Activated naive CD8-positive, alpha-beta T cell treated with anti-CD3 and anti-CD28 coated beads, Interleukin-2, amount 50 U/mL, for 24 hours (primary cell): Measurements from ENCODE around the gene PSMC3.
"Not testable (repeated sequence)": the region's sequence is repeated elsewhere in the genome, so short reads cannot be mapped to it uniquely, and the experiment has no call there.

ENCODE experiments used
- ATAC-seq: fragments of 150-1000 bp; cut with Tn5 transposase; one replicate; pipeline ENCODE4 v1.10.0; 2021
- DNase-seq: peaks from one replicate; pipeline ENCODE4 v3.0.0; 2021
- H3K27ac Mint-ChIP-seq: one replicate; pipeline ENCODE4 v1.8.0; 2021; ENCODE audit warnings: mild to moderate bottlenecking, mixed read lengths
- H3K27me3 Mint-ChIP-seq: one replicate; pipeline ENCODE4 v1.8.0; 2021; ENCODE audit warnings: mixed read lengths
- H3K36me3 Mint-ChIP-seq: one replicate; pipeline ENCODE4 v1.8.0; 2021; ENCODE audit warnings: low read depth, mixed read lengths
- H3K4me1 Mint-ChIP-seq: one replicate; pipeline ENCODE4 v1.8.0; 2021; ENCODE audit warnings: mixed read lengths
- H3K4me3 Mint-ChIP-seq: one replicate; pipeline ENCODE4 v1.8.0; 2021; ENCODE audit warnings: mild to moderate bottlenecking, moderate library complexity, mixed read lengths
- H3K9me3 Mint-ChIP-seq: one replicate; pipeline ENCODE4 v1.8.0; 2021; ENCODE audit warnings: mixed read lengths

Gene PSMC3

GRCh38 chr11:47426062-47426956 is at the start of gene PSMC3:
PSMC3 (minus strand) TSS chr11:47426439; CDS start chr11:47426279, 160 bp downstream.
- H3K4me1 Mint-ChIP-seq: peaks cover 25% of the 10 kb centered on the region
- peaks cover 36% of the 10 kb centered on the region for H3K36me3 Mint-ChIP-seq
- H3K27ac Mint-ChIP-seq: peak within 1 kb of the TSS; percentile 99
- H3K4me3 Mint-ChIP-seq: peak within 1 kb of the TSS; percentile 99
- H3K27me3 Mint-ChIP-seq: no peaks in the 10 kb centered on the region
- DNase-seq: peak; percentile 99
- peak; percentile 94 for ATAC-seq
- no peaks in the 10 kb centered on the region for H3K9me3 Mint-ChIP-seq

GRCh38 chr11:47470671-47471070 is 44.4 kb upstream of the PSMC3 start:
- H3K4me1 Mint-ChIP-seq: peaks cover 3% of the 10 kb centered on the region
- H3K36me3 Mint-ChIP-seq: peaks cover 53% of the 10 kb centered on the region

GRCh38 chr11:47469361-47470179 is 43.3 kb upstream of the PSMC3 start:
- Mint-ChIP-seq H3K36me3 (peaks cover 48% of the 10 kb centered on the region), H3K27me3 (no peaks in the 10 kb centered on the region), H3K9me3 (no peaks in the 10 kb centered on the region), H3K4me3 (no peak overlapping the region), H3K27ac (peak overlapping the region; percentile 32), H3K4me1 (peaks cover 3% of the 10 kb centered on the region)
- no peak for ATAC-seq
- DNase-seq: no peak

More at GRCh38 chr11:47470671-47471070, 44.4 kb upstream of the PSMC3 start:
- ATAC-seq (no peak), DNase-seq (no peak)
- Mint-ChIP-seq H3K27me3 (no peaks in the 10 kb centered on the region), H3K4me3 (no peak overlapping the region), H3K9me3 (no peaks in the 10 kb centered on the region), H3K27ac (no peak overlapping the region)

- H3K27ac Mint-ChIP-seq: peak overlapping the region; percentile 28
- H3K9me3 Mint-ChIP-seq: no peaks in the 10 kb centered on the region
- DNase-seq: no peak
- ATAC-seq: no peak
- no peaks in the 10 kb centered on the region for H3K27me3 Mint-ChIP-seq
- peaks cover 3% of the 10 kb centered on the region for H3K4me1 Mint-ChIP-seq
- H3K36me3 Mint-ChIP-seq: peaks cover 47% of the 10 kb centered on the region
- no peak overlapping the region for H3K4me3 Mint-ChIP-seq
Measured at GRCh38 chr11:47468598-47469214, 42.5 kb upstream of the PSMC3 start.

- no peaks in the 10 kb centered on the region for H3K27me3 Mint-ChIP-seq
- H3K27ac Mint-ChIP-seq: no peak overlapping the region
- DNase-seq (no peak), ATAC-seq (no peak)
- H3K36me3 Mint-ChIP-seq: peaks cover 37% of the 10 kb centered on the region
- H3K4me3 Mint-ChIP-seq: no peak overlapping the region
- no peaks in the 10 kb centered on the region for H3K9me3 Mint-ChIP-seq
- H3K4me1 Mint-ChIP-seq: peaks cover 3% of the 10 kb centered on the region
Measured at GRCh38 chr11:47467357-47467756, 41.1 kb upstream of the PSMC3 start.

- ATAC-seq (no peak), DNase-seq (no peak)
- H3K4me3 Mint-ChIP-seq: no peak overlapping the region
- H3K27ac Mint-ChIP-seq: no peak overlapping the region
- peaks cover 3% of the 10 kb centered on the region for H3K4me1 Mint-ChIP-seq
- H3K27me3 Mint-ChIP-seq: no peaks in the 10 kb centered on the region
- H3K9me3 Mint-ChIP-seq: no peaks in the 10 kb centered on the region
- peaks cover 31% of the 10 kb centered on the region for H3K36me3 Mint-ChIP-seq
Measured at GRCh38 chr11:47466701-47467250, 40.5 kb upstream of the PSMC3 start.

- no peak overlapping the region for H3K4me3 Mint-ChIP-seq
- H3K36me3 Mint-ChIP-seq: peaks cover 26% of the 10 kb centered on the region
- peaks cover 3% of the 10 kb centered on the region for H3K4me1 Mint-ChIP-seq
- no peaks in the 10 kb centered on the region for H3K27me3 Mint-ChIP-seq
- no peaks in the 10 kb centered on the region for H3K9me3 Mint-ChIP-seq
- no peak overlapping the region for H3K27ac Mint-ChIP-seq
- ATAC-seq: no peak
- no peak for DNase-seq
Measured at GRCh38 chr11:47466201-47466600, 40.0 kb upstream of the PSMC3 start.

GRCh38 chr11:47464483-47464882 is 38.2 kb upstream of the PSMC3 start:
- no peaks in the 10 kb centered on the region for H3K27me3 Mint-ChIP-seq
- no peak overlapping the region for H3K4me3 Mint-ChIP-seq
- H3K36me3 Mint-ChIP-seq: peaks cover 20% of the 10 kb centered on the region
- H3K4me1 Mint-ChIP-seq: peaks cover 3% of the 10 kb centered on the region
- ATAC-seq: peak; percentile 57
- peak overlapping the region; percentile 49 for H3K27ac Mint-ChIP-seq
- no peak for DNase-seq
- no peaks in the 10 kb centered on the region for H3K9me3 Mint-ChIP-seq

GRCh38 chr11:47461876-47462275 is 35.6 kb upstream of the PSMC3 start:
- Mint-ChIP-seq H3K27ac (peak overlapping the region; percentile 15), H3K4me3 (no peak overlapping the region), H3K9me3 (no peaks in the 10 kb centered on the region), H3K4me1 (no peaks in the 10 kb centered on the region), H3K27me3 (no peaks in the 10 kb centered on the region), H3K36me3 (peaks cover 10% of the 10 kb centered on the region)
- ATAC-seq (no peak), DNase-seq (no peak)

- peaks cover 10% of the 10 kb centered on the region for H3K36me3 Mint-ChIP-seq
- H3K4me3 Mint-ChIP-seq: no peak overlapping the region
- no peaks in the 10 kb centered on the region for H3K9me3 Mint-ChIP-seq
- H3K27ac Mint-ChIP-seq: no peak overlapping the region
- no peak for DNase-seq
- ATAC-seq: no peak
- H3K4me1 Mint-ChIP-seq: no peaks in the 10 kb centered on the region
- H3K27me3 Mint-ChIP-seq: no peaks in the 10 kb centered on the region
Measured at GRCh38 chr11:47460571-47461235, 34.5 kb upstream of the PSMC3 start.

GRCh38 chr11:47454258-47454671 is 28.0 kb upstream of the PSMC3 start:
- not testable (repeated sequence) for H3K4me1 Mint-ChIP-seq, H3K36me3 Mint-ChIP-seq, H3K27ac Mint-ChIP-seq, H3K9me3 Mint-ChIP-seq, H3K27me3 Mint-ChIP-seq, H3K4me3 Mint-ChIP-seq
- peak; percentile 54 for DNase-seq
- peak; percentile 88 for ATAC-seq

GRCh38 chr11:47453365-47453764 is 27.1 kb upstream of the PSMC3 start:
- ATAC-seq: no peak
- Mint-ChIP-seq H3K27ac (no peak overlapping the region), H3K36me3 (no peaks in the 10 kb centered on the region), H3K4me3 (no peak overlapping the region), H3K4me1 (peaks cover 4% of the 10 kb centered on the region), H3K27me3 (no peaks in the 10 kb centered on the region), H3K9me3 (no peaks in the 10 kb centered on the region)
- DNase-seq: no peak

GRCh38 chr11:47451990-47452389 is 25.8 kb upstream of the PSMC3 start:
- no peak overlapping the region for H3K27ac Mint-ChIP-seq
- H3K27me3 Mint-ChIP-seq: no peaks in the 10 kb centered on the region
- no peak for ATAC-seq
- DNase-seq: no peak
- no peak overlapping the region for H3K4me3 Mint-ChIP-seq
- H3K36me3 Mint-ChIP-seq: no peaks in the 10 kb centered on the region
- peaks cover 4% of the 10 kb centered on the region for H3K4me1 Mint-ChIP-seq
- no peaks in the 10 kb centered on the region for H3K9me3 Mint-ChIP-seq

- Mint-ChIP-seq H3K4me3 (no peak overlapping the region), H3K27me3 (no peaks in the 10 kb centered on the region), H3K4me1 (peaks cover 4% of the 10 kb centered on the region), H3K9me3 (no peaks in the 10 kb centered on the region), H3K36me3 (no peaks in the 10 kb centered on the region), H3K27ac (no peak overlapping the region)
- DNase-seq: no peak
- ATAC-seq: no peak
Measured at GRCh38 chr11:47451436-47451835, 25.2 kb upstream of the PSMC3 start.
